CD8-positive, alpha-beta memory T cell (primary cell): ENCODE data around the gene PCYT1B. TPM values are rescaled to one million over a fixed set of nuclear protein-coding genes. Genes with fewer than 3 reads are reported as not detected.

Experiments used
- CTCF ChIA-PET: fragments of 350-600 bp; sonication (Branson Sonifier 250); formaldehyde crosslinking; loops from one replicate; lab custom pipeline; 2021; ENCODE audit warnings: antibody characterized with exemption; lab: Charles Lee
- POLR2A ChIA-PET: fragments of 350-600 bp; sonication (Branson Sonifier 250); formaldehyde crosslinking; loops from one replicate; lab custom pipeline; 2021; ENCODE audit warnings: antibody characterized with exemption; lab: Charles Lee
- DNase-seq, 5 donors: peaks; one replicate each; pipeline versions ENCODE4 v3.0.0 to v3.0.0-alpha.2; 2020 to 2022; ENCODE audit warnings: mixed read lengths in 1 of 5
- H3K27ac ChIP-seq: one replicate; pipeline ENCODE4 v1.7.0; 2013; ENCODE audit warnings: low read depth, mild to moderate bottlenecking, low read length, moderate library complexity
- H3K27me3 ChIP-seq: 2 replicates; pipeline ENCODE4 v1.7.0; 2013; ENCODE audit warnings: low read length, mild to moderate bottlenecking; ENCODE audit not compliant: insufficient read depth, poor library complexity, severe bottlenecking
- H3K36me3 ChIP-seq: 2 replicates; pipeline ENCODE4 v1.7.0; 2013; ENCODE audit warnings: mild to moderate bottlenecking, low read length, moderate library complexity; ENCODE audit not compliant: insufficient read depth
- H3K4me1 ChIP-seq: 2 replicates; pipeline ENCODE4 v1.7.0; 2013; ENCODE audit warnings: mild to moderate bottlenecking, low read length, moderate library complexity; ENCODE audit not compliant: insufficient read depth
- H3K4me3 ChIP-seq: 2 replicates; pipeline ENCODE4 v1.7.0; 2013; ENCODE audit warnings: mild to moderate bottlenecking, low read length
- H3K9me3 ChIP-seq: 2 replicates; pipeline ENCODE4 v1.7.0; 2013; ENCODE audit warnings: mild to moderate bottlenecking, low read length
- H3K27ac Mint-ChIP-seq, 8 donors: one replicate each; pipeline ENCODE4 v1.8.0; 2020 to 2021; ENCODE audit warnings: mixed read lengths in 8 of 8, mild to moderate bottlenecking in 6 of 8, inconsistent platforms in 3 of 8, moderate library complexity in 3 of 8
- H3K27me3 Mint-ChIP-seq, 2 donors: one replicate each; pipeline ENCODE4 v1.8.0; 2020 to 2021; ENCODE audit warnings: mixed read lengths in 2 of 2, mild to moderate bottlenecking in 1 of 2, moderate library complexity in 1 of 2
- H3K36me3 Mint-ChIP-seq, 3 donors: one replicate each; pipeline ENCODE4 v1.8.0; 2020 to 2021; ENCODE audit warnings: mixed read lengths in 3 of 3, inconsistent platforms in 1 of 3, mild to moderate bottlenecking in 1 of 3
- H3K4me1 Mint-ChIP-seq, 3 donors: one replicate each; pipeline ENCODE4 v1.8.0; 2020 to 2021; ENCODE audit warnings: mixed read lengths in 3 of 3, inconsistent platforms in 1 of 3, mild to moderate bottlenecking in 1 of 3
- H3K4me3 Mint-ChIP-seq, 7 donors: one replicate each; pipeline ENCODE4 v1.8.0; 2020 to 2021; ENCODE audit warnings: mixed read lengths in 7 of 7, mild to moderate bottlenecking in 6 of 7, moderate library complexity in 4 of 7, inconsistent platforms in 2 of 7
- H3K9me3 Mint-ChIP-seq, 5 donors: one replicate each; pipeline ENCODE4 v1.8.0; 2020 to 2022; ENCODE audit warnings: mixed read lengths in 5 of 5, mild to moderate bottlenecking in 3 of 5, moderate library complexity in 2 of 5, inconsistent platforms in 1 of 5
- polyA plus RNA-seq: library from polyadenylated mRNA; unstranded; fragments of 300-500 nt; fragmentation: Illumina TruSeq; gene quantifications from one replicate; pipeline ENCODE4 v1.2.3, GENCODE V29; 2021
- total RNA-seq, 2 experiments: library from RNA; stranded (reverse); gene quantifications; one replicate each; pipeline ENCODE4 v1.2.3, GENCODE V29; 2021

PCYT1B gene
- total and polyA plus RNA-seq, 3 experiments from 2014 or later = not detected

- Mint-ChIP-seq H3K4me3 (no peak overlapping the region), H3K36me3 (peaks cover 0 to 52% (median 4%) of the 10 kb centered on the region in 3 donors), H3K27me3 (peaks cover 0 to 6% of the 10 kb centered on the region in 2 donors), H3K4me1 (peaks cover 2 to 4% (median 3%) of the 10 kb centered on the region in 3 donors), H3K27ac (peak overlapping the region in 1 of 8 donors; percentile 32), H3K9me3 (no peaks in the 10 kb centered on the region)
- ChIA-PET POLR2A (no interaction called here), CTCF (no interaction called here)
- H3K9me3 ChIP-seq = no peaks in the 10 kb centered on the region
- no peaks in the 10 kb centered on the region for H3K27me3 ChIP-seq
- no peak overlapping the region for H3K27ac ChIP-seq
- no peak overlapping the region for H3K4me3 ChIP-seq
- DNase-seq = no peak
- H3K36me3 ChIP-seq = no peaks in the 10 kb centered on the region
- no peaks in the 10 kb centered on the region for H3K4me1 ChIP-seq
Measured at GRCh38 chrX:24515447-24515846, 131.7 kb downstream of the PCYT1B start.

DNA sequence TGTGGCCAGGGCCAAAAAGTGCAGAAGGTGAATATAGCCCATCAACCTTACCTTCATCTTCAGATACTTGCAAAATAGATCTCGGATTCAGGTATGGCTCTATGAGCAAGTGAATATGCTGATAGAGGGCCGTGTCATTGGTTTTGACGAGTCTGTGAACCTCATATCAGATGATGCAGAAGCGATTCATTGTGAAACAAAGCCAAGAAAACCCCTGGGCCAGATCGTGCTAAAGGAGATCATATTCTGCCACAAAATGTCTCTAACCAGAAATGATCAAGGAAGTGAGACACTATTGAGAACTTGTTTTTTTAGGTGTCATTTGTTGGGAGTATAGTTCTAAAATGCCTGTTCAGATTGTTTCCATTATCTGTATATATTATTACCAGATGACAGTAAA is 133.7 kb downstream of the PCYT1B start:
- Histone ChIP-seq H3K27me3 (no peaks in the 10 kb centered on the region), H3K4me3 (no peak overlapping the region), H3K27ac (no peak overlapping the region), H3K36me3 (peaks cover 6% of the 10 kb centered on the region), H3K4me1 (no peaks in the 10 kb centered on the region), H3K9me3 (no peaks in the 10 kb centered on the region)
- no peak overlapping the region for H3K4me3 Mint-ChIP-seq
- H3K27ac Mint-ChIP-seq = peak overlapping the region in 3 of 8 donors; percentile 3 to 30 (median 9)
- H3K9me3 Mint-ChIP-seq = no peaks in the 10 kb centered on the region
- CTCF ChIA-PET = no interaction called here
- H3K4me1 Mint-ChIP-seq = peaks cover 2 to 4% (median 3%) of the 10 kb centered on the region in 3 donors
- peaks cover 0 to 58% (median 4%) of the 10 kb centered on the region in 3 donors for H3K36me3 Mint-ChIP-seq
- H3K27me3 Mint-ChIP-seq = peaks cover 0 to 8% of the 10 kb centered on the region in 2 donors
- DNase-seq = no peak
- POLR2A ChIA-PET = no interaction called here

- H3K4me3 Mint-ChIP-seq = no peak overlapping the region
- no peak for DNase-seq
- Histone ChIP-seq H3K4me3 (no peak overlapping the region), H3K36me3 (peaks cover 6% of the 10 kb centered on the region), H3K27me3 (no peaks in the 10 kb centered on the region), H3K9me3 (no peaks in the 10 kb centered on the region), H3K4me1 (no peaks in the 10 kb centered on the region), H3K27ac (no peak overlapping the region)
- H3K27me3 Mint-ChIP-seq = peaks cover 0 to 6% of the 10 kb centered on the region in 2 donors
- H3K36me3 Mint-ChIP-seq = peaks cover 0 to 74% (median 7%) of the 10 kb centered on the region in 3 donors
- ChIA-PET POLR2A (no interaction called here), CTCF (no interaction called here)
- peaks cover 2 to 7% (median 5%) of the 10 kb centered on the region in 3 donors for H3K4me1 Mint-ChIP-seq
- H3K9me3 Mint-ChIP-seq = no peaks in the 10 kb centered on the region
- no peak overlapping the region for H3K27ac Mint-ChIP-seq
Measured at GRCh38 chrX:24508375-24508774, 138.8 kb downstream of the PCYT1B start.

Other genes starting within 250 kb of the PCYT1B start
- 10 to 100 TPM; 26.0 to 26.4 TPM for gene PDK3, start 182.1 kb downstream of the PCYT1B start, total RNA-seq
- gene PDK3, start 182.1 kb downstream of the PCYT1B start, polyA plus RNA-seq = 48.3 TPM
- 10 to 100 TPM; 42.5 to 43.1 TPM for gene POLA1, start 46.6 kb upstream of the PCYT1B start, total RNA-seq
- 6.2 TPM for gene POLA1, start 46.6 kb upstream of the PCYT1B start, polyA plus RNA-seq